CD4-positive, alpha-beta T cell treated with Interleukin-10 for 1 hour (primary cell): ENCODE measurements around the gene SREBF2.

Experiments
- DNase-seq: peaks from one replicate; pipeline ENCODE4 v3.0.0-alpha.2; 2020

Gene SREBF2

GRCh38 chr22:41880653-41881052, 47.7 kb downstream of the SREBF2 start:
- no peak for DNase-seq

GRCh38 chr22:41883400-41883799, 50.5 kb downstream of the SREBF2 start:
- no peak for DNase-seq

- DNase-seq: no peak
Observed at GRCh38 chr22:41885116-41885515, 52.2 kb downstream of the SREBF2 start.

GRCh38 chr22:41885516-41885915, 52.6 kb downstream of the SREBF2 start:
- DNase-seq: no peak

GRCh38 chr22:41888627-41889200, 55.8 kb downstream of the SREBF2 start:
- no peak for DNase-seq

- DNase-seq: no peak
Observed at GRCh38 chr22:41891407-41891806, 58.5 kb downstream of the SREBF2 start.

GRCh38 chr22:41892721-41893120, 59.8 kb downstream of the SREBF2 start:
- DNase-seq: no peak

GRCh38 chr22:41893591-41894375, 60.9 kb downstream of the SREBF2 start:
- DNase-seq: no peak

- DNase-seq: no peak
Observed at GRCh38 chr22:41898645-41899044, 65.7 kb downstream of the SREBF2 start.

GRCh38 chr22:41899110-41899509, 66.2 kb downstream of the SREBF2 start:
- no peak for DNase-seq

- DNase-seq: no peak
Observed at GRCh38 chr22:41899992-41900651, 67.2 kb downstream of the SREBF2 start.

- no peak for DNase-seq
Observed at GRCh38 chr22:41900652-41901312, 67.9 kb downstream of the SREBF2 start.

- no peak for DNase-seq
Observed at GRCh38 chr22:41902016-41902415, 69.1 kb downstream of the SREBF2 start.

- no peak for DNase-seq
Observed at GRCh38 chr22:41902932-41903421, 70.1 kb downstream of the SREBF2 start.

GRCh38 chr22:41904450-41905410, 71.8 kb downstream of the SREBF2 start:
- DNase-seq: no peak

- DNase-seq: no peak
Observed at GRCh38 chr22:41905411-41906202, 72.7 kb downstream of the SREBF2 start.

- no peak for DNase-seq
Observed at GRCh38 chr22:41906822-41907221, 73.9 kb downstream of the SREBF2 start.

- DNase-seq: no peak
Observed at GRCh38 chr22:41907436-41908401, 74.8 kb downstream of the SREBF2 start.

- peak; percentile 48 for DNase-seq
Observed at GRCh38 chr22:41908411-41909309, 75.8 kb downstream of the SREBF2 start.
